ENCODE results near the gene ARRDC4.
"Not testable (repeated sequence)": the region's sequence is repeated elsewhere in the genome, so short reads cannot be mapped to it uniquely, and the experiment has no call there.

DNA sequence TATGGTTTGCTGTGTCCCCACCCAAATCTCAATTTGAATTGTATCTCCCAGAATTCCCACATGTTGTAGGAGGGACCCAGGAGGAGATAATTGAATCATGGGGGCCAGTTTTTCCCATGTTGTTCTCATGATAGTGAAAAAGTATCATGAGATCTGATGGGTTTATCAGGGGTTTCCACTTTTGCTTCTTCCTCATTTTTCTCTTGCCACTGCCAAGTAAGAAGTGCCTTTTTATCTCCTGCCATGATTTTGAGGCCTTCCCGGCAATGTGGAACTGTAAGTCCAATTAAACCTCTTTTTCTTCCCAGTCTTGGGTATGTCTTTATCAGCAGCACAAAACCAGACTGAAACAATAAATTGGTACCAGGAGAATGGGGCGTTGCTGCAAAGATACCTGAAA lies 25.5 kb downstream of the ARRDC4 start:
- not testable (repeated sequence) for TF ChIP-seq FOXP2 (optimal IDR thresholded peaks at IDR 0.05; ENCODE audit: control extremely low read depth, extremely low read length, insufficient read depth); EZH2 (IDR thresholded peaks at IDR 0.05)

All from SK-N-MC (cell line).